Right lobe of liver (tissue), 4 donors: ENCODE measurements around the gene MFSD6L.

Source experiments
- CTCF ChIP-seq, 4 donors: fragments of 200-600 bp in 3 of 4; fragments of 450-650 bp in 1 of 4; IDR thresholded peaks; one replicate each; pipeline versions ENCODE4 v1.5.1 to v1.8.0; 2016 to 2022; ENCODE audit warnings: antibody characterized with exemption in 4 of 4, mild to moderate bottlenecking in 2 of 4
- POLR2A ChIP-seq: fragments of 450-650 bp; IDR thresholded peaks from one replicate; pipeline ENCODE4 v1.6.1; 2017; ENCODE audit warnings: antibody characterized with exemption, mild to moderate bottlenecking
- donor health status: DM: no; HTN: no; CAD: no.
- donor health status: DM: no; HTN: no; CAD: no.
- donor health status: DM: no; HTN: yes; CAD: no.

GRCh38 chr17:8822401-8823035, 23.4 kb upstream of the MFSD6L start:
- no peak for TF ChIP-seq CTCF (IDR thresholded peaks at IDR 0.05)
- no peak for TF ChIP-seq POLR2A
